Keratinocyte (primary cell): ENCODE measurements around the gene MAPKBP1. TPM values are rescaled to one million over a fixed set of nuclear protein-coding genes. Genes with fewer than 3 reads are reported as not detected.

Experiments used
- DNase-seq: peaks from one replicate; pipeline ENCODE4 v3.0.0-alpha.2; 2011; ENCODE audit warnings: low read depth, missing footprints, low spot score
- FAIRE-seq: peaks from 2 replicates; lab custom pipeline; 2011; peaks lifted over from hg19 to GRCh38; lab: Jason Lieb, UNC
- H2AFZ ChIP-seq: 2 replicates; pipeline ENCODE4 v1.6.0; 2012; ENCODE audit warnings: low read length, control low read depth, inconsistent platforms; ENCODE audit not compliant: control insufficient read depth
- H3K27ac ChIP-seq: 2 replicates; pipeline ENCODE4 v1.5.1; 2011; ENCODE audit warnings: low read length; ENCODE audit not compliant: control insufficient read depth, insufficient read depth
- H3K27me3 ChIP-seq: 3 replicates; pipeline ENCODE4 v1.6.0; 2011; ENCODE audit warnings: low read length; ENCODE audit not compliant: control insufficient read depth, insufficient read depth; ENCODE audit errors: extremely low read depth
- H3K36me3 ChIP-seq, 2 experiments: 2 replicates in 1 of 2; 3 replicates in 1 of 2; pipeline ENCODE4 v1.5.1; 2011; ENCODE audit warnings: low read length in 2 of 2, mild to moderate bottlenecking in 1 of 2; ENCODE audit not compliant: control insufficient read depth in 2 of 2, insufficient read depth in 2 of 2; ENCODE audit errors: extremely low read depth in 1 of 2
- H3K4me1 ChIP-seq: 3 replicates; pipeline ENCODE4 v1.5.1; 2011; ENCODE audit warnings: low read length; ENCODE audit not compliant: control insufficient read depth, insufficient read depth; ENCODE audit errors: extremely low read depth
- H3K4me2 ChIP-seq: 3 replicates; pipeline ENCODE4 v1.6.0; 2011; ENCODE audit warnings: low read depth, low read length; ENCODE audit not compliant: control insufficient read depth, insufficient read depth; ENCODE audit errors: extremely low read depth
- H3K4me3 ChIP-seq, 3 experiments: fragments of 200-600 bp in 1 of 3; sonication (generic) in 1 of 3; 2 replicates in 2 of 3; 3 replicates in 1 of 3; pipeline ENCODE4 v1.5.1; 2011 to 2016; ENCODE audit warnings: low read length in 3 of 3, mild to moderate bottlenecking in 3 of 3, control low read depth in 2 of 3, inconsistent platforms in 1 of 3, low read depth in 1 of 3, mixed read lengths in 1 of 3, mixed run types in 1 of 3, moderate library complexity in 1 of 3; ENCODE audit not compliant: control insufficient read depth in 2 of 3, insufficient read depth in 2 of 3; ENCODE audit errors: extremely low read depth in 1 of 3
- H3K79me2 ChIP-seq: 2 replicates; pipeline ENCODE4 v1.6.0; 2012; ENCODE audit warnings: low read length; ENCODE audit not compliant: control insufficient read depth, insufficient read depth
- H3K9ac ChIP-seq: 3 replicates; pipeline ENCODE4 v1.6.0; 2011; ENCODE audit warnings: low read length; ENCODE audit not compliant: control insufficient read depth, insufficient read depth; ENCODE audit errors: extremely low read depth
- H3K9me1 ChIP-seq: 3 replicates; pipeline ENCODE4 v1.6.0; 2011; ENCODE audit warnings: low read length; ENCODE audit not compliant: control insufficient read depth, insufficient read depth; ENCODE audit errors: extremely low read depth
- H3K9me3 ChIP-seq: 2 replicates; pipeline ENCODE4 v1.5.1; 2012; ENCODE audit warnings: low read depth, low read length; ENCODE audit not compliant: control insufficient read depth
- H4K20me1 ChIP-seq: 3 replicates; pipeline ENCODE4 v1.6.0; 2011; ENCODE audit warnings: low read length; ENCODE audit not compliant: control insufficient read depth, insufficient read depth; ENCODE audit errors: extremely low read depth
- EZH2 ChIP-seq: IDR thresholded peaks from one replicate; pipeline ENCODE4 v1.6.1; 2012; ENCODE audit warnings: inconsistent platforms, mild to moderate bottlenecking, low read length, moderate library complexity
- dilution Hi-C: fragments of 300-500 bp; cut with MboI; formaldehyde crosslinking; loops from one replicate; pipeline ENCODE4 v1.7.0; 2020; ENCODE audit warnings: low sequenced_read_pairs; ENCODE audit not compliant: extremely low pct_ligation_motif_present
- polyA plus RNA-seq, 5 experiments: library from polyadenylated mRNA; depleted of rRNA in 3 of 5; stranded (reverse) in 3 of 5; stranded (forward) in 1 of 5; unstranded in 1 of 5; fragments of >200 nt; gene quantifications; 1 replicate in 1 of 5; 2 replicates in 3 of 5; 3 replicates in 1 of 5; pipeline versions ENCODE4 v1.2.1 to v1.2.3, GENCODE V29; 2011 to 2012; ENCODE audit warnings: missing spikeins in 2 of 5, low read depth in 1 of 5, low replicate concordance in 1 of 5
- TF ChIP-seq, protein P1 (sequence below), 3 experiments: IDR thresholded peaks in 1 of 3; conservative IDR thresholded peaks in 1 of 3; optimal IDR thresholded peaks in 1 of 3; 2 replicates in 2 of 3; 3 replicates in 1 of 3; pipeline versions ENCODE3 to v1.5.1; 2011; ENCODE audit warnings: low read length in 3 of 3, mild to moderate bottlenecking in 3 of 3, moderate library complexity in 2 of 3, control low read depth in 1 of 3, inconsistent platforms in 1 of 3; ENCODE audit not compliant: insufficient read depth in 2 of 3; ENCODE audit errors: extremely low read depth in 1 of 3

MAPKBP1 gene
- polyA plus RNA-seq, 1 donor (not counting 4 experiments of a cell fraction or from before 2014, with no cell fraction given), result 18.3 TPM

DNA sequence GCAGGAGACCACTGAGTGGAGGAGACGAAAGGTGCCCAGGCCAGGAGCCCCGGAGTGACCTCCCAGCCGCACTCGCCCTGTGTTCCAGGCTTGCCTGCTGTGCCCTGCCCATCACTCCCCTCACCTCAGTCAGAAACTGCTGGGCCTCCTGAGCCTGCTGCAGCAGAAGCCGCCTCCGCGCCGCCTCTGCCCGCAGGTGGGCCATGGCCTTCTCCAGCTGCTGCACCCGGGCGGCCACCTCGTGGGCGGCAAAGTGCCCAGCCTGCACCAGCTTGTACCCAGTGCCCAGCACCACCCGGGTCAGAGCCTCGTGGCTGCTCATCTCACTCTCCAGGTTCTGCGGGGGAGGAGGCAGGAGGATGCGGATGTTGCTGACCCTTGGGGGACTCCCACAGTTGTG is 82.0 kb downstream of the MAPKBP1 start:
- peaks cover 16% of the 10 kb centered on the region for H3K27me3 ChIP-seq
- no peaks in the 10 kb centered on the region for H4K20me1 ChIP-seq
- no peaks in the 10 kb centered on the region for H3K9me1 ChIP-seq
- no peak overlapping the region for H3K4me2 ChIP-seq
- H3K4me1 ChIP-seq, result no peaks in the 10 kb centered on the region
- FAIRE-seq, result no peak
- no peak for DNase-seq
- H3K4me3 ChIP-seq, result no peak overlapping the region
- H3K36me3 ChIP-seq, result peaks cover 0 to 1% of the 10 kb centered on the region in 2 experiments
- no peak overlapping the region for H3K27ac ChIP-seq
- H2AFZ ChIP-seq, result no peak overlapping the region
- TF ChIP-seq EZH2, result no peak
- TF ChIP-seq, protein P1, sequence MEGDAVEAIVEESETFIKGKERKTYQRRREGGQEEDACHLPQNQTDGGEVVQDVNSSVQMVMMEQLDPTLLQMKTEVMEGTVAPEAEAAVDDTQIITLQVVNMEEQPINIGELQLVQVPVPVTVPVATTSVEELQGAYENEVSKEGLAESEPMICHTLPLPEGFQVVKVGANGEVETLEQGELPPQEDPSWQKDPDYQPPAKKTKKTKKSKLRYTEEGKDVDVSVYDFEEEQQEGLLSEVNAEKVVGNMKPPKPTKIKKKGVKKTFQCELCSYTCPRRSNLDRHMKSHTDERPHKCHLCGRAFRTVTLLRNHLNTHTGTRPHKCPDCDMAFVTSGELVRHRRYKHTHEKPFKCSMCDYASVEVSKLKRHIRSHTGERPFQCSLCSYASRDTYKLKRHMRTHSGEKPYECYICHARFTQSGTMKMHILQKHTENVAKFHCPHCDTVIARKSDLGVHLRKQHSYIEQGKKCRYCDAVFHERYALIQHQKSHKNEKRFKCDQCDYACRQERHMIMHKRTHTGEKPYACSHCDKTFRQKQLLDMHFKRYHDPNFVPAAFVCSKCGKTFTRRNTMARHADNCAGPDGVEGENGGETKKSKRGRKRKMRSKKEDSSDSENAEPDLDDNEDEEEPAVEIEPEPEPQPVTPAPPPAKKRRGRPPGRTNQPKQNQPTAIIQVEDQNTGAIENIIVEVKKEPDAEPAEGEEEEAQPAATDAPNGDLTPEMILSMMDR (optimal IDR thresholded peaks at IDR 0.05 in 1 of 3, IDR thresholded peaks at IDR 0.05 in 1 of 3, conservative IDR thresholded peaks at IDR 0.05 in 1 of 3; ENCODE audit: extremely low read depth in 1 of 3, insufficient read depth in 2 of 3, low read length in 3 of 3), result no peak
- H3K9me3 ChIP-seq, result no peaks in the 10 kb centered on the region
- H3K79me2 ChIP-seq, result no peaks in the 10 kb centered on the region
- dilution Hi-C loops, result no loop called here
- no peak overlapping the region for H3K9ac ChIP-seq

DNA sequence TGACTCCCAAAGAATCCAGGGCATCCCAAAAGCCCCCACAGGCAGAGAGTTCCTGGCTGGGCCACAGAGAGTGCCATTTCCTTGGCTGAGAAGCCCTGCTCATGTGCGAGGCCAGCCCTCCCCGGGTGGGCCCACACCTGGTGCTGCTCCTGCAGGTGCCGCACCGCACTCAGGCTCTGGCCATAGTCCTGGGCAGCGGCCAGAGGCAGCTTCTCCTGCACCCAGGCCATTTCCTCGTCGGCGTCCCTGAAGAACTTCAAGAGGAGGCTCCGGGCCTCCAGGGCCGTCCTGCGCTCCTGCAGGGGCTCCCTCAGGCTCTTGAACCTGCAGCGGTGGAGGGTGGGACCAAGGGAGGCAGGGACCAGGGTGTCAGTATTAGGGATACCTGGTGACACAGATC is 82.4 kb downstream of the MAPKBP1 start:
- peaks cover 16% of the 10 kb centered on the region for H3K27me3 ChIP-seq
- no peaks in the 10 kb centered on the region for H3K4me1 ChIP-seq
- no peak overlapping the region for H3K27ac ChIP-seq
- no peak for TF ChIP-seq EZH2
- TF ChIP-seq, protein P1 (optimal IDR thresholded peaks at IDR 0.05 in 1 of 3, IDR thresholded peaks at IDR 0.05 in 1 of 3, conservative IDR thresholded peaks at IDR 0.05 in 1 of 3; ENCODE audit: extremely low read depth in 1 of 3, insufficient read depth in 2 of 3, low read length in 3 of 3), result no peak
- no peak for DNase-seq
- dilution Hi-C loops, result no loop called here
- no peak overlapping the region for H2AFZ ChIP-seq
- no peak overlapping the region for H3K9ac ChIP-seq
- H3K36me3 ChIP-seq, result peaks cover 0 to 1% of the 10 kb centered on the region in 2 experiments
- H3K9me1 ChIP-seq, result no peaks in the 10 kb centered on the region
- H4K20me1 ChIP-seq, result no peaks in the 10 kb centered on the region
- H3K4me2 ChIP-seq, result no peak overlapping the region
- no peak for FAIRE-seq
- no peak overlapping the region for H3K4me3 ChIP-seq
- no peaks in the 10 kb centered on the region for H3K79me2 ChIP-seq
- H3K9me3 ChIP-seq, result no peaks in the 10 kb centered on the region
